Left ventricle myocardium inferior (tissue), 1 donor: Measurements from ENCODE around the gene KRTAP4-9. TPM values are rescaled to one million over a fixed set of nuclear protein-coding genes. Genes with fewer than 3 reads are reported as not detected.
"Not testable (repeated sequence)": the region's sequence is repeated elsewhere in the genome, so short reads cannot be mapped to it uniquely, and the experiment has no call there.

Experiments
- DNase-seq: peaks from one replicate; pipeline ENCODE4 v3.0.0-alpha.2; 2020
- H3K27ac ChIP-seq: fragments of 200-600 bp; replicated peaks from 2 replicates; pipeline ENCODE4 v1.8.0; 2021
- H3K27me3 ChIP-seq: fragments of 200-600 bp; 2 replicates; pipeline ENCODE4 v1.8.0; 2021; ENCODE audit warnings: low read depth
- H3K36me3 ChIP-seq: fragments of 200-600 bp; 2 replicates; pipeline ENCODE4 v1.8.0; 2021
- H3K4me1 ChIP-seq: fragments of 200-600 bp; 2 replicates; pipeline ENCODE4 v1.8.0; 2021
- H3K4me3 ChIP-seq: fragments of 200-600 bp; 2 replicates; pipeline ENCODE4 v1.8.0; 2021; ENCODE audit warnings: mild to moderate bottlenecking, moderate library complexity
- H3K9me3 ChIP-seq: fragments of 200-600 bp; replicated peaks from 2 replicates; pipeline ENCODE4 v1.8.0; 2021
- intact Hi-C: fragments of 100-400 bp; cut with micrococcal nuclease; formaldehyde crosslinking; loops from one replicate; pipeline ENCODE4 v1.11.0; 2022
- total RNA-seq: library from RNA; stranded (reverse); fragmentation: NEBNext Ultra II Directional; extraction: Animal tissue kit (Norgen Biotek cat#: 25700); gene quantifications from one replicate; pipeline ENCODE4 v1.2.1, GENCODE V29; 2021
- TF ChIP-seq, protein P1 (sequence below): fragments of 200-600 bp; IDR thresholded peaks from 2 replicates; pipeline ENCODE4 v1.8.0; 2021; ENCODE audit warnings: antibody characterized with exemption, mild to moderate bottlenecking, borderline replicate concordance
- donor health status: DM: no; HTN: yes; CAD: no; lungs with severe emphysema.

KRTAP4-9 gene
- total RNA-seq, 1 donor from 2014 or later, result not detected

GRCh38 chr17:41096055-41096454 is 9.1 kb upstream of the KRTAP4-9 start:
- H3K27ac ChIP-seq, result no peak overlapping the region
- DNase-seq, result no peak
- H3K27me3 ChIP-seq, result peaks cover 41% of the 10 kb centered on the region
- no peaks in the 10 kb centered on the region for H3K9me3 ChIP-seq
- no peaks in the 10 kb centered on the region for H3K4me1 ChIP-seq
- H3K36me3 ChIP-seq, result no peaks in the 10 kb centered on the region
- intact Hi-C loops, result no loop called here
- H3K4me3 ChIP-seq, result no peak overlapping the region
- TF ChIP-seq, protein P1, sequence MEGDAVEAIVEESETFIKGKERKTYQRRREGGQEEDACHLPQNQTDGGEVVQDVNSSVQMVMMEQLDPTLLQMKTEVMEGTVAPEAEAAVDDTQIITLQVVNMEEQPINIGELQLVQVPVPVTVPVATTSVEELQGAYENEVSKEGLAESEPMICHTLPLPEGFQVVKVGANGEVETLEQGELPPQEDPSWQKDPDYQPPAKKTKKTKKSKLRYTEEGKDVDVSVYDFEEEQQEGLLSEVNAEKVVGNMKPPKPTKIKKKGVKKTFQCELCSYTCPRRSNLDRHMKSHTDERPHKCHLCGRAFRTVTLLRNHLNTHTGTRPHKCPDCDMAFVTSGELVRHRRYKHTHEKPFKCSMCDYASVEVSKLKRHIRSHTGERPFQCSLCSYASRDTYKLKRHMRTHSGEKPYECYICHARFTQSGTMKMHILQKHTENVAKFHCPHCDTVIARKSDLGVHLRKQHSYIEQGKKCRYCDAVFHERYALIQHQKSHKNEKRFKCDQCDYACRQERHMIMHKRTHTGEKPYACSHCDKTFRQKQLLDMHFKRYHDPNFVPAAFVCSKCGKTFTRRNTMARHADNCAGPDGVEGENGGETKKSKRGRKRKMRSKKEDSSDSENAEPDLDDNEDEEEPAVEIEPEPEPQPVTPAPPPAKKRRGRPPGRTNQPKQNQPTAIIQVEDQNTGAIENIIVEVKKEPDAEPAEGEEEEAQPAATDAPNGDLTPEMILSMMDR, result no peak

- intact Hi-C loops, result no loop called here
- Histone ChIP-seq H3K4me3 (no peak within 1 kb of the TSS), H3K27me3 (peaks cover 50% of the 10 kb centered on the region), H3K27ac (no peak within 1 kb of the TSS), H3K36me3 (no peaks in the 10 kb centered on the region), H3K9me3 (no peaks in the 10 kb centered on the region), H3K4me1 (no peaks in the 10 kb centered on the region)
- TF ChIP-seq, protein P1, result no peak
- DNase-seq, result no peak
Measured at GRCh38 chr17:41098042-41098441, 7.1 kb upstream of the KRTAP4-9 start, which contains the start of gene KRTAP4-8. Gene KRTAP4-8 (minus strand): TSS chr17:41098142. CDS start chr17:41098084, 58 bp downstream.

GRCh38 chr17:41098481-41098880 is 6.7 kb upstream of the KRTAP4-9 start:
- Histone ChIP-seq H3K27me3 (peaks cover 50% of the 10 kb centered on the region), H3K9me3 (no peaks in the 10 kb centered on the region), H3K36me3 (no peaks in the 10 kb centered on the region), H3K27ac (no peak overlapping the region), H3K4me3 (no peak overlapping the region), H3K4me1 (no peaks in the 10 kb centered on the region)
- DNase-seq, result no peak
- TF ChIP-seq, protein P1, result no peak
- intact Hi-C loops, result no loop called here

DNA sequence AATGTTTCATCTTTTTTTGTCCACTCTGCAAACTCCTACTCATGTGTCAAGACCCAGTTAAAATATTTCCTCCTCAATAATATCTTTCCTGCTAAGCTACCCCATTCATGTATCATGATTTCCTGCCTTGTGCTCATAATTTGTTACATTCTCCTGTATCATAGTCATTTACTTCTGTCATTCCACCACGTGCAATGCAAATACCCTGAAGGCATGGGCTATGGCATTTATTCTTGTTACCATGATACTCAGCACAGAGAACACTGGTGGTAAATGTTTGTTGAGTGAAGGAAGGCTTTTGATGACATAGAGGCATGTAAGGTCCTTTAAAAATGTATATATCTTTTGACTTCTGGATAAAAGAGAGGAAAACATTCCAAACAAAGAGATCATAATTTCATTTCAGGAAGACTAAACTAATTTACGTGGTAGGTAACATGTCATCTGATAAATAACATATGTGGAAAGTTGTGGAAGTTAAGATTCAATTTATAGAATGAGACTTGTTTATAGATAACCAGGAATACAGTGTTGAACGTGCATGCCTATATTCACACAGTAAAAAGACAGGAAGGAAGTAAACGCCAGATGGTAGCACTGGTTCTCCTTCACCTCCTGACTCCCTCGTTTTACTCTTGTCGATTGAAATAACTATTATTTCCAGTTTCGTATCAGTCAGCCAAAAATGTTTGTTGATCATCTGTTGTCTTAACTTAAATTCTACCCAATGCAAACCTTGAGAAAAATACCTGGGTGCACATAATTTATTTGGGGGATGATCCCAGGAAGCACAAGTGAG is 5.3 kb upstream of the KRTAP4-9 start:
- intact Hi-C loops, H3K4me1 ChIP-seq, H3K36me3 ChIP-seq, H3K4me3 ChIP-seq, DNase-seq, H3K27ac ChIP-seq, H3K9me3 ChIP-seq: not testable (repeated sequence)
- peaks cover 51% of the 10 kb centered on the region for H3K27me3 ChIP-seq

GRCh38 chr17:41101586-41102259 is 3.5 kb upstream of the KRTAP4-9 start, which contains the start of gene KRTAP4-16:
Gene KRTAP4-16 (minus strand): TSS chr17:41102209. CDS start chr17:41102209, 0 bp downstream.
- Histone ChIP-seq H3K27me3 (peaks cover 55% of the 10 kb centered on the region), H3K36me3 (no peaks in the 10 kb centered on the region), H3K4me1 (no peaks in the 10 kb centered on the region), H3K4me3 (no peak within 1 kb of the TSS), H3K27ac (no peak within 1 kb of the TSS), H3K9me3 (no peaks in the 10 kb centered on the region)
- TF ChIP-seq, protein P1, result no peak
- intact Hi-C loops, result no loop called here
- DNase-seq, result no peak

DNA sequence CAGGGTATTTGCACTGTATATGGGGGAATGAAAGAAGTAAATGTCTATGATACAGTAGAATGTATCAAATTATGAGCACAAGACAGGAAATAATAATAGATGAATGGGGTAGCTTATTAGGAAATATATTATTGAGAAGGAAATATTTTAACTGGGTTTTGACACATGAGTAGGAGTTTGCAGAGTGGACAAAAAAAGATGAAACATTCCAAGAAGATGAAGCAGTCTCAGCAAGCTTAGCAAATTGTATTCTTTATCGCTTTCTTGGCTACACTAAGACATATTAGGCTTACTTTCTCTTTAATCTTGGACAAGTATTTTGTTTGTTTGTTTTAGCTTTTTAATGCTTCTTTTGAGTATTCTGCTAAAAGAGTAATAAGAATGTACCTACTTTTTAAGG is 1.3 kb upstream of the KRTAP4-9 start:
- TF ChIP-seq, protein P1, result no peak
- DNase-seq, result no peak

DNA sequence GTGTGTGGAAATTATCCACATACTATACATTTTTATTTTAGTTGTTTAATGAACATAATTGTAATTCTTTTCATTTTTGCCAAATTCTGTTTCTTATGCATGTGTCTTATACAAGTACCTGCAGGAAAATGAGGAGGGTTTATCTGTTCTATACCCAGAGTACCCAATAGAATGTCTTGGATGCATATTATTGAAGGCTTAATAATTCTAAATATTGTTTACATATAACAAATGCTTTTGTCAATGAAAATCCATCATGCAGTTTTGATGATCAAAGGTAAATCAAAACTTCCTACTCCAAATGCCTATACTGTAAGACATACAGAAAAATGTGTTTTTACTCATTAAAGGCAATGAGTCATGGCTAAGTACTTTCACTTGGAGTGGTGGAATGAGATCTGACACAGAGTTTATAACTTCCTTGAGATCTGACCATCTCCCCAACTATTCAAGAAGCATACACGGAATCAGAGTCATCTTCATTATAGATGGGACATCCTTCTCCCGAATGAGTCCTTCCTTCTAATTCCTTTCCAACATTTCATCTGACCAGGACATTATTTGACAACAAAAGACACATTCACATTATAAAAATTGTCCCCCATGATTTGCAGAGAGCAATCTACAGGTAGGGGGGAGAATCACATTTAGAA is 677 bp upstream of the KRTAP4-9 start:
- H3K4me1 ChIP-seq, H3K27ac ChIP-seq, H3K36me3 ChIP-seq, DNase-seq, intact Hi-C loops, H3K4me3 ChIP-seq, H3K9me3 ChIP-seq: not testable (repeated sequence)
- peaks cover 64% of the 10 kb centered on the region for H3K27me3 ChIP-seq

More for the DNA sequence above, 1.3 kb upstream of the KRTAP4-9 start:
- no peaks in the 10 kb centered on the region for H3K4me1 ChIP-seq
- no peak overlapping the region for H3K27ac ChIP-seq
- no peak overlapping the region for H3K4me3 ChIP-seq
- H3K36me3 ChIP-seq, result no peaks in the 10 kb centered on the region
- no peaks in the 10 kb centered on the region for H3K9me3 ChIP-seq
- intact Hi-C loops, result no loop called here
- H3K27me3 ChIP-seq, result peaks cover 65% of the 10 kb centered on the region
